Liver (tissue), 3 donors: ENCODE results near the gene PDRG1.

ENCODE experiments used
- JUND ChIP-seq, 2 donors: IDR thresholded peaks; 2 replicates each; pipeline ENCODE4 v1.6.1; 2016; ENCODE audit warnings: antibody characterized with exemption in 2 of 2
- RAD21 ChIP-seq, 2 donors: IDR thresholded peaks; 2 replicates each; pipeline ENCODE4 v1.6.1; 2016; ENCODE audit warnings: antibody characterized with exemption in 2 of 2, mild to moderate bottlenecking in 2 of 2
- TAF1 ChIP-seq: conservative IDR thresholded peaks from 2 replicates; pipeline ENCODE4 v1.6.1; 2016; ENCODE audit warnings: antibody characterized with exemption, mild to moderate bottlenecking
- TF ChIP-seq, protein P1 (sequence below): IDR thresholded peaks from 2 replicates; pipeline ENCODE4 v1.6.1; 2016; ENCODE audit warnings: antibody characterized with exemption
- TF ChIP-seq, protein P2 (sequence below): fragments of 150-350 bp; IDR thresholded peaks from 2 replicates; pipeline ENCODE4 v1.5.1; 2017; ENCODE audit warnings: improper control_type of control experiment, low read depth, low read length; ENCODE audit not compliant: missing input control
- TF ChIP-seq, protein P3 (sequence below): IDR thresholded peaks from 2 replicates; pipeline ENCODE4 v1.6.1; 2016; ENCODE audit warnings: antibody characterized with exemption
- TF ChIP-seq, protein P4 (sequence below): IDR thresholded peaks from 2 replicates; pipeline ENCODE4 v1.6.1; 2016; ENCODE audit warnings: antibody characterized with exemption, mild to moderate bottlenecking
- donor health status: healthy.
- donor health status: healthy.

DNA sequence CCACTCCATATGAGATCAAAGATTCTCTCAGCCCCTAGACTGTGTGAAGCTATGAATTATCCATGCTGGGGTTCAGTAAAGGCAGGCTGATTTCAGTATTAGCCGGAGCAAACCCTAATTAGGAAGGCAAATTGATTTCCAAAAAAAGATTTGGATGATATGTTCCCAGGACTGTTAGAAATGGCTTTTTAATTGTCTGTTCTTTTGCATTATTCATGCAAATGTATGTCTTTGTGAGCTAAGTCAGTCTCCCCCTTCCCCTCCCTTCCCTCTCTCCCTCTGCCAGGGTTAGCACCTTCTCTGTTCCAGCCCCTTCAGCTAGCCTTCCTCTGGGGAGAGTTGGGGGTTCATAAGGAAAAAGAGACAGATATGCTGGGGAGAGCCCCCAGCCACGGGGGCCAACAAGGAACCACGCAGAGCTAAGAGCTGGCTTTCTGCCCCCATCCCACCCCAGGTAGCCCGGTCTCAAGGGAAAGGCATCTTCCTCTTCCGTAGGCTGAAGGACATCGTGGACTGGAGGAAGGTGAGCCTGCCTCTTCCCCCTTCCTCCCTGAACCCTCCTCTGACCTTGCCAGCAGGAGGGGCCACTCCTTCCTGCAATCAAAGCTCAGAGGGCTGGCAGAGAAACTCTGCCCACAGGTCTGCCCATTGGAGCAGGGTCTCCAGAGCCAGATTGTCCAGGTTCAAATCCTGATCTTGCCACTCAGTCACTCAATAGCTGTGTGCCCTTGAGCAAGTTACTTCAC lies 32.3 kb downstream of the PDRG1 start:
- TF ChIP-seq RAD21 (IDR thresholded peaks at IDR 0.05) (no peak), TAF1 (no peak), JUND (IDR thresholded peaks at IDR 0.05) (no peak)
- TF ChIP-seq, protein P1, sequence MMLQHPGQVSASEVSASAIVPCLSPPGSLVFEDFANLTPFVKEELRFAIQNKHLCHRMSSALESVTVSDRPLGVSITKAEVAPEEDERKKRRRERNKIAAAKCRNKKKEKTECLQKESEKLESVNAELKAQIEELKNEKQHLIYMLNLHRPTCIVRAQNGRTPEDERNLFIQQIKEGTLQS: no peak
- TF ChIP-seq, protein P2, sequence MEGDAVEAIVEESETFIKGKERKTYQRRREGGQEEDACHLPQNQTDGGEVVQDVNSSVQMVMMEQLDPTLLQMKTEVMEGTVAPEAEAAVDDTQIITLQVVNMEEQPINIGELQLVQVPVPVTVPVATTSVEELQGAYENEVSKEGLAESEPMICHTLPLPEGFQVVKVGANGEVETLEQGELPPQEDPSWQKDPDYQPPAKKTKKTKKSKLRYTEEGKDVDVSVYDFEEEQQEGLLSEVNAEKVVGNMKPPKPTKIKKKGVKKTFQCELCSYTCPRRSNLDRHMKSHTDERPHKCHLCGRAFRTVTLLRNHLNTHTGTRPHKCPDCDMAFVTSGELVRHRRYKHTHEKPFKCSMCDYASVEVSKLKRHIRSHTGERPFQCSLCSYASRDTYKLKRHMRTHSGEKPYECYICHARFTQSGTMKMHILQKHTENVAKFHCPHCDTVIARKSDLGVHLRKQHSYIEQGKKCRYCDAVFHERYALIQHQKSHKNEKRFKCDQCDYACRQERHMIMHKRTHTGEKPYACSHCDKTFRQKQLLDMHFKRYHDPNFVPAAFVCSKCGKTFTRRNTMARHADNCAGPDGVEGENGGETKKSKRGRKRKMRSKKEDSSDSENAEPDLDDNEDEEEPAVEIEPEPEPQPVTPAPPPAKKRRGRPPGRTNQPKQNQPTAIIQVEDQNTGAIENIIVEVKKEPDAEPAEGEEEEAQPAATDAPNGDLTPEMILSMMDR: no peak
- TF ChIP-seq, protein P3, sequence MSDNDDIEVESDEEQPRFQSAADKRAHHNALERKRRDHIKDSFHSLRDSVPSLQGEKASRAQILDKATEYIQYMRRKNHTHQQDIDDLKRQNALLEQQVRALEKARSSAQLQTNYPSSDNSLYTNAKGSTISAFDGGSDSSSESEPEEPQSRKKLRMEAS: no peak
- TF ChIP-seq, protein P4, sequence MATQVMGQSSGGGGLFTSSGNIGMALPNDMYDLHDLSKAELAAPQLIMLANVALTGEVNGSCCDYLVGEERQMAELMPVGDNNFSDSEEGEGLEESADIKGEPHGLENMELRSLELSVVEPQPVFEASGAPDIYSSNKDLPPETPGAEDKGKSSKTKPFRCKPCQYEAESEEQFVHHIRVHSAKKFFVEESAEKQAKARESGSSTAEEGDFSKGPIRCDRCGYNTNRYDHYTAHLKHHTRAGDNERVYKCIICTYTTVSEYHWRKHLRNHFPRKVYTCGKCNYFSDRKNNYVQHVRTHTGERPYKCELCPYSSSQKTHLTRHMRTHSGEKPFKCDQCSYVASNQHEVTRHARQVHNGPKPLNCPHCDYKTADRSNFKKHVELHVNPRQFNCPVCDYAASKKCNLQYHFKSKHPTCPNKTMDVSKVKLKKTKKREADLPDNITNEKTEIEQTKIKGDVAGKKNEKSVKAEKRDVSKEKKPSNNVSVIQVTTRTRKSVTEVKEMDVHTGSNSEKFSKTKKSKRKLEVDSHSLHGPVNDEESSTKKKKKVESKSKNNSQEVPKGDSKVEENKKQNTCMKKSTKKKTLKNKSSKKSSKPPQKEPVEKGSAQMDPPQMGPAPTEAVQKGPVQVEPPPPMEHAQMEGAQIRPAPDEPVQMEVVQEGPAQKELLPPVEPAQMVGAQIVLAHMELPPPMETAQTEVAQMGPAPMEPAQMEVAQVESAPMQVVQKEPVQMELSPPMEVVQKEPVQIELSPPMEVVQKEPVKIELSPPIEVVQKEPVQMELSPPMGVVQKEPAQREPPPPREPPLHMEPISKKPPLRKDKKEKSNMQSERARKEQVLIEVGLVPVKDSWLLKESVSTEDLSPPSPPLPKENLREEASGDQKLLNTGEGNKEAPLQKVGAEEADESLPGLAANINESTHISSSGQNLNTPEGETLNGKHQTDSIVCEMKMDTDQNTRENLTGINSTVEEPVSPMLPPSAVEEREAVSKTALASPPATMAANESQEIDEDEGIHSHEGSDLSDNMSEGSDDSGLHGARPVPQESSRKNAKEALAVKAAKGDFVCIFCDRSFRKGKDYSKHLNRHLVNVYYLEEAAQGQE: no peak
